H9 (cell line): ENCODE data around the gene ASCC3. TPM values are rescaled to one million over a fixed set of nuclear protein-coding genes. Genes with fewer than 3 reads are reported as not detected.

Source experiments
- DNase-seq: peaks from one replicate; pipeline ENCODE4 v3.0.0-alpha.2; 2017
- H2AFZ ChIP-seq: one replicate; pipeline ENCODE4 v1.6.1; 2013; ENCODE audit warnings: mild to moderate bottlenecking, low read length, control low read depth, moderate library complexity
- H2AK5ac ChIP-seq: 2 replicates; pipeline ENCODE4 v1.6.1; 2013; ENCODE audit warnings: low read length, control low read depth, mixed read lengths; ENCODE audit not compliant: insufficient read length
- H2BK120ac ChIP-seq: one replicate; pipeline ENCODE4 v1.6.1; 2013; ENCODE audit warnings: low read depth, mild to moderate bottlenecking, low read length, control low read depth, inconsistent platforms; ENCODE audit not compliant: poor library complexity, severe bottlenecking
- H2BK12ac ChIP-seq: 2 replicates; pipeline ENCODE4 v1.6.1; 2013; ENCODE audit warnings: low read length, control low read depth, mixed read lengths, low read depth; ENCODE audit not compliant: insufficient read length
- H2BK15ac ChIP-seq: 2 replicates; pipeline ENCODE4 v1.6.1; 2013; ENCODE audit warnings: low read depth, low read length, control low read depth
- H2BK20ac ChIP-seq: one replicate; pipeline ENCODE4 v1.6.1; 2013; ENCODE audit warnings: low read depth, mild to moderate bottlenecking, low read length, control low read depth, inconsistent platforms; ENCODE audit not compliant: poor library complexity, severe bottlenecking
- H2BK5ac ChIP-seq: 2 replicates; pipeline ENCODE4 v1.6.1; 2013; ENCODE audit warnings: low read length, control low read depth, mixed read lengths; ENCODE audit not compliant: insufficient read length
- H3K14ac ChIP-seq: 2 replicates; pipeline ENCODE4 v1.6.1; 2013; ENCODE audit warnings: low read length, control low read depth; ENCODE audit not compliant: insufficient read depth
- H3K18ac ChIP-seq: 2 replicates; pipeline ENCODE4 v1.6.1; 2013; ENCODE audit warnings: low read depth, mild to moderate bottlenecking, mixed read lengths, low read length, control low read depth; ENCODE audit not compliant: insufficient read length
- H3K23ac ChIP-seq: 2 replicates; pipeline ENCODE4 v1.6.1; 2013; ENCODE audit warnings: low read length, control low read depth, mixed read lengths, low read depth; ENCODE audit not compliant: insufficient read length
- H3K23me2 ChIP-seq: 2 replicates; pipeline ENCODE4 v1.6.1; 2013; ENCODE audit warnings: low read depth, mild to moderate bottlenecking, mixed read lengths, low read length, control low read depth; ENCODE audit not compliant: insufficient read length, poor library complexity, severe bottlenecking
- H3K27ac ChIP-seq: 2 replicates; pipeline ENCODE4 v1.5.1; 2013; ENCODE audit warnings: low read length, control low read depth, mixed read lengths, low read depth; ENCODE audit not compliant: insufficient read length
- H3K27me3 ChIP-seq: 2 replicates; pipeline ENCODE4 v1.6.1; 2013; ENCODE audit warnings: low read length, control low read depth, inconsistent platforms; ENCODE audit not compliant: insufficient read depth
- H3K4ac ChIP-seq: 2 replicates; pipeline ENCODE4 v1.6.1; 2013; ENCODE audit warnings: low read depth, mild to moderate bottlenecking, control low read depth, inconsistent platforms, low read length, moderate library complexity
- H3K4me1 ChIP-seq: 2 replicates; pipeline ENCODE4 v1.6.1; 2013; ENCODE audit warnings: low read length, control low read depth, inconsistent platforms; ENCODE audit not compliant: insufficient read depth
- H3K4me2 ChIP-seq: 2 replicates; pipeline ENCODE4 v1.6.1; 2013; ENCODE audit warnings: low read length, control low read depth, mixed read lengths; ENCODE audit not compliant: insufficient read length, insufficient read depth
- H3K56ac ChIP-seq: 2 replicates; pipeline ENCODE4 v1.6.1; 2013; ENCODE audit warnings: low read depth, mild to moderate bottlenecking, mixed read lengths, low read length, control low read depth; ENCODE audit not compliant: insufficient read length
- H3K79me1 ChIP-seq: 2 replicates; pipeline ENCODE4 v1.6.1; 2013; ENCODE audit warnings: low read depth, mild to moderate bottlenecking, moderate library complexity, low read length, control low read depth, inconsistent platforms; ENCODE audit not compliant: insufficient read depth, poor library complexity, severe bottlenecking
- H3K79me2 ChIP-seq: 2 replicates; pipeline ENCODE4 v1.6.1; 2013; ENCODE audit warnings: low read length, control low read depth, inconsistent platforms; ENCODE audit not compliant: insufficient read depth
- H3K9ac ChIP-seq: 2 replicates; pipeline ENCODE4 v1.6.1; 2013; ENCODE audit warnings: low read length, control low read depth, mixed read lengths; ENCODE audit not compliant: insufficient read length; ENCODE audit errors: extremely low read depth
- H3K9me3 ChIP-seq: one replicate; pipeline ENCODE4 v1.6.1; 2013; ENCODE audit warnings: low read depth, low read length, inconsistent platforms; ENCODE audit not compliant: control insufficient read depth
- H3T11ph ChIP-seq: one replicate; pipeline ENCODE4 v1.6.1; 2013; ENCODE audit warnings: mild to moderate bottlenecking, low read length, control low read depth, inconsistent platforms
- H4K20me1 ChIP-seq: one replicate; pipeline ENCODE4 v1.6.1; 2013; ENCODE audit not compliant: control insufficient read depth, insufficient read length, insufficient read depth
- H4K5ac ChIP-seq: 2 replicates; pipeline ENCODE4 v1.6.1; 2013; ENCODE audit warnings: low read depth, mild to moderate bottlenecking, mixed read lengths, low read length, control low read depth; ENCODE audit not compliant: insufficient read length
- H4K8ac ChIP-seq: replicated peaks from 2 replicates; pipeline ENCODE4 v1.6.1; 2013; ENCODE audit warnings: low read length, control low read depth, mixed read lengths, low read depth; ENCODE audit not compliant: insufficient read length
- H4K91ac ChIP-seq: 2 replicates; pipeline ENCODE4 v1.6.1; 2013; ENCODE audit warnings: low read depth, mild to moderate bottlenecking, moderate library complexity, mixed read lengths, low read length, control low read depth; ENCODE audit not compliant: insufficient read length
- H3K27ac Mint-ChIP-seq, 3 experiments: 2 replicates in 2 of 3; 3 replicates in 1 of 3; pipeline ENCODE4 v1.8.0; 2020 to 2021; ENCODE audit warnings: mixed read lengths in 3 of 3, mild to moderate bottlenecking in 1 of 3, moderate library complexity in 1 of 3
- H3K27me3 Mint-ChIP-seq: 2 replicates; pipeline ENCODE4 v1.8.0; 2021; ENCODE audit warnings: low read depth, mild to moderate bottlenecking, moderate library complexity, mixed read lengths
- H3K36me3 Mint-ChIP-seq, 3 experiments: 2 replicates in 2 of 3; 3 replicates in 1 of 3; pipeline ENCODE4 v1.8.0; 2020 to 2021; ENCODE audit warnings: low read depth in 3 of 3, mixed read lengths in 3 of 3; ENCODE audit not compliant: insufficient read depth in 1 of 3
- H3K4me1 Mint-ChIP-seq, 2 experiments: 2 replicates each; pipeline ENCODE4 v1.8.0; 2020; ENCODE audit warnings: mixed read lengths in 2 of 2
- H3K4me3 Mint-ChIP-seq, 2 experiments: 2 replicates in 1 of 2; 3 replicates in 1 of 2; pipeline ENCODE4 v1.8.0; 2020 to 2021; ENCODE audit warnings: mild to moderate bottlenecking in 2 of 2, mixed read lengths in 2 of 2, moderate library complexity in 1 of 2
- H3K9me3 Mint-ChIP-seq, 2 experiments: 2 replicates in 1 of 2; 3 replicates in 1 of 2; pipeline ENCODE4 v1.8.0; 2020; ENCODE audit warnings: mild to moderate bottlenecking in 2 of 2, mixed read lengths in 2 of 2, moderate library complexity in 1 of 2
- WGBS: extraction: QIAGEN DNeasy Blood & Tissue Kit; methylation state at CpG from one replicate; pipeline ENCODE4 v1.1.7; 2013; ENCODE audit warnings: missing lambda C conversion rate, low lambda C conversion rate, mixed read lengths; ENCODE audit not compliant: insufficient read length; ENCODE audit errors: extremely low coverage; 5-methylcytosine and 5-hydroxymethylcytosine counted together
- total RNA-seq: library from RNA; stranded (reverse); gene quantifications from 2 replicates; pipeline ENCODE4 v1.2.1, GENCODE V29; 2021
- TF ChIP-seq, protein P1 (sequence below): fragments of 200-600 bp; sonication (generic); conservative IDR thresholded peaks from 3 replicates; pipeline ENCODE4 v1.8.0; 2021; ENCODE audit warnings: antibody characterized with exemption, mild to moderate bottlenecking

The ASCC3 gene
- total RNA-seq, 1 experiment from 2014 or later: 63.8 TPM

DNA sequence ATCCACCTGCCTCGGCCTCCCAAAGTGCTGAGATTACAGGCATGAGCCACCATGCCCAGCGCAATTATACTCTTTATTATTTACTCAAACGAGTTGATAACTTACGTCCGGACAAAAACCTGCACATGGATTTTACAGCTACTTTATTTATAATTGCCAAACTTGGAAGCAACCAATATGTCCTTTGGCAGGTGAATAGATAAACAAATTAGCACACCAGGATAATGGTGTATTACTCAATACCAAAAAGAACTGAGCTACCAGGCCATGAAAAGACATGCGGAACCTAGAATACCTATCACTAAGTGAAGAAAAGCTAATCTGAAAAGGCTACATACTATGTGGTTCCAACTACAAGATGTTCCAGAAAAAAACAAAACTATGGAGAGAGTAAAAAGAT, 168.1 kb downstream of the ASCC3 start:
- no CpG with 5 or more reads among the region's 6 CpGs for WGBS
- Histone ChIP-seq H4K5ac (no peak overlapping the region), H3K18ac (no peak overlapping the region), H2BK120ac (no peak overlapping the region), H2BK15ac (no peak overlapping the region), H2BK20ac (no peak overlapping the region), H3K23ac (no peak overlapping the region), H4K20me1 (no peaks in the 10 kb centered on the region), H3K23me2 (no peaks in the 10 kb centered on the region), H3K4me2 (no peak overlapping the region), H3T11ph (no peak overlapping the region), H3K79me1 (no peaks in the 10 kb centered on the region), H4K8ac (no peak overlapping the region), H3K4me1 (no peaks in the 10 kb centered on the region), H3K14ac (no peak overlapping the region), H3K9ac (no peak overlapping the region), H2AK5ac (no peak overlapping the region), H3K27me3 (no peaks in the 10 kb centered on the region), H2BK5ac (no peak overlapping the region), H3K79me2 (no peaks in the 10 kb centered on the region), H3K27ac (no peak overlapping the region), H3K56ac (no peak overlapping the region), H3K4ac (no peak overlapping the region), H4K91ac (no peak overlapping the region), H3K9me3 (no peaks in the 10 kb centered on the region), H2AFZ (no peak overlapping the region), H2BK12ac (no peak overlapping the region)
- no peak for DNase-seq
- H3K4me1 Mint-ChIP-seq: no peaks in the 10 kb centered on the region
- no peaks in the 10 kb centered on the region for H3K27me3 Mint-ChIP-seq
- peaks cover 0 to 2% (median 0%) of the 10 kb centered on the region in 3 experiments; a peak in 1 of 7 replicates for H3K36me3 Mint-ChIP-seq
- H3K4me3 Mint-ChIP-seq: no peak overlapping the region
- TF ChIP-seq, protein P1, sequence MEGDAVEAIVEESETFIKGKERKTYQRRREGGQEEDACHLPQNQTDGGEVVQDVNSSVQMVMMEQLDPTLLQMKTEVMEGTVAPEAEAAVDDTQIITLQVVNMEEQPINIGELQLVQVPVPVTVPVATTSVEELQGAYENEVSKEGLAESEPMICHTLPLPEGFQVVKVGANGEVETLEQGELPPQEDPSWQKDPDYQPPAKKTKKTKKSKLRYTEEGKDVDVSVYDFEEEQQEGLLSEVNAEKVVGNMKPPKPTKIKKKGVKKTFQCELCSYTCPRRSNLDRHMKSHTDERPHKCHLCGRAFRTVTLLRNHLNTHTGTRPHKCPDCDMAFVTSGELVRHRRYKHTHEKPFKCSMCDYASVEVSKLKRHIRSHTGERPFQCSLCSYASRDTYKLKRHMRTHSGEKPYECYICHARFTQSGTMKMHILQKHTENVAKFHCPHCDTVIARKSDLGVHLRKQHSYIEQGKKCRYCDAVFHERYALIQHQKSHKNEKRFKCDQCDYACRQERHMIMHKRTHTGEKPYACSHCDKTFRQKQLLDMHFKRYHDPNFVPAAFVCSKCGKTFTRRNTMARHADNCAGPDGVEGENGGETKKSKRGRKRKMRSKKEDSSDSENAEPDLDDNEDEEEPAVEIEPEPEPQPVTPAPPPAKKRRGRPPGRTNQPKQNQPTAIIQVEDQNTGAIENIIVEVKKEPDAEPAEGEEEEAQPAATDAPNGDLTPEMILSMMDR: no peak
- H3K27ac Mint-ChIP-seq: peak overlapping the region in 1 of 3 experiments; percentile 81; a peak in 1 of 7 replicates
- no peaks in the 10 kb centered on the region for H3K9me3 Mint-ChIP-seq
